Esophagus squamous epithelium (tissue), 5 donors: ENCODE results near the gene CC2D2A. TPM values are rescaled to one million over a fixed set of nuclear protein-coding genes. Genes with fewer than 3 reads are reported as not detected.

Source experiments
- DNase-seq: peaks from one replicate; lab custom pipeline; 2025; lab: John Stamatoyannopoulos, UW
- H3K27ac ChIP-seq, 4 donors: fragments of 200-600 bp; sonication (generic); one replicate each; pipeline ENCODE4 v1.5.1; 2016 to 2019; ENCODE audit warnings: mild to moderate bottlenecking in 1 of 4
- H3K27me3 ChIP-seq, 4 donors: fragments of 200-600 bp; sonication (generic); 1 replicate in 3 of 4; 2 replicates in 1 of 4; pipeline versions ENCODE4 v1.5.1 to v1.6.0; 2017 to 2021; ENCODE audit warnings: antibody characterized with exemption in 1 of 4
- H3K36me3 ChIP-seq, 3 donors: fragments of 200-600 bp; sonication (generic); one replicate each; pipeline ENCODE4 v1.5.1; 2016 to 2019
- H3K4me1 ChIP-seq, 3 donors: fragments of 200-600 bp; sonication (generic); one replicate each; pipeline ENCODE4 v1.5.1; 2017 to 2019
- H3K4me3 ChIP-seq, 4 donors: fragments of 200-600 bp; sonication (generic); 1 replicate in 3 of 4; 2 replicates in 1 of 4; pipeline ENCODE4 v1.5.1; 2016 to 2019; ENCODE audit warnings: mild to moderate bottlenecking in 2 of 4, moderate library complexity in 1 of 4
- H3K9me3 ChIP-seq, 3 donors: fragments of 200-600 bp; sonication (generic); one replicate each; pipeline ENCODE4 v1.5.1; 2016 to 2019
- POLR2A ChIP-seq, 4 donors: fragments of 450-650 bp; IDR thresholded peaks; one replicate each; pipeline ENCODE4 v1.6.1; 2017; ENCODE audit warnings: antibody characterized with exemption in 4 of 4, mild to moderate bottlenecking in 4 of 4, moderate library complexity in 3 of 4
- WGBS, 2 donors: methylation state at CpG; one replicate each; pipeline ENCODE4 v1.1.5; 2018; 5-methylcytosine and 5-hydroxymethylcytosine counted together
- intact Hi-C: fragments of 100-400 bp; cut with DNase I; formaldehyde crosslinking; loops from one replicate; pipeline ENCODE4 v1.15.0; 2022
- total RNA-seq, 4 donors: library from RNA; depleted of rRNA; stranded (reverse); fragments of >200 nt; gene quantifications; one replicate each; pipeline ENCODE4 v1.1.0, GENCODE V29; 2016
- TF ChIP-seq, protein P1 (sequence below), 6 experiments: fragments of 450-650 bp in 4 of 6; fragments of 200-600 bp in 2 of 6; sonication (generic) in 2 of 6; IDR thresholded peaks; one replicate each; pipeline ENCODE4 v1.5.1; 2016 to 2019; ENCODE audit warnings: antibody characterized with exemption in 6 of 6, mild to moderate bottlenecking in 4 of 6, moderate library complexity in 4 of 6
- donor health status: DM: yes; HTN: yes; CAD: no.

CC2D2A gene
- total RNA-seq, 4 donors from 2014 or later: 2.1 to 9.0 (median 6.4) TPM

DNA sequence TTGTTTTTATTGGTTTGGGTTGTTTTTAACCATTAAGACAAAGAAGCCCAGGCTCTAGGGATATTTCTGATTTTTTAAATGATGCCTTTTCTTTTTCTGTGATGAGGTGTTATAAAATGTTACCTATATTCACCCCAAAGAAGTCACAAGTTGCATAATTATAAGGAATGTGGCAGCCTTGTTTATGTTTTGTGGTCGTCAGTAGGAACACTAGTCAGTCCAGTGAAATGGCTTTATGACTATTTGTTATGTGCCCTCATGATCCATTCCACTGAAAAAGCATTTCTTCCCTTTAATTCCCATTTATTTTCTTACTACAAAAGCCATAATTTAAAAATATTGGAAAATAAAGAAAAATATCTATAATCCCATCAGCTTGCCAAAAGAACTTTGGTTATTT lies 34.4 kb downstream of the CC2D2A start:
- H3K27me3 ChIP-seq: no peaks in the 10 kb centered on the region
- DNase-seq: no peak
- TF ChIP-seq POLR2A (IDR thresholded peaks at IDR 0.05): no peak
- intact Hi-C loops: no loop called here
- WGBS, 2 donors: 89 to 94% methylated on average over 1 of the region's 1 CpG
- H3K9me3 ChIP-seq: no peaks in the 10 kb centered on the region
- peaks cover 0 to 40% (median 0%) of the 10 kb centered on the region in 3 donors for H3K36me3 ChIP-seq
- no peaks in the 10 kb centered on the region for H3K4me1 ChIP-seq
- H3K4me3 ChIP-seq: no peak overlapping the region
- no peak overlapping the region for H3K27ac ChIP-seq

DNA sequence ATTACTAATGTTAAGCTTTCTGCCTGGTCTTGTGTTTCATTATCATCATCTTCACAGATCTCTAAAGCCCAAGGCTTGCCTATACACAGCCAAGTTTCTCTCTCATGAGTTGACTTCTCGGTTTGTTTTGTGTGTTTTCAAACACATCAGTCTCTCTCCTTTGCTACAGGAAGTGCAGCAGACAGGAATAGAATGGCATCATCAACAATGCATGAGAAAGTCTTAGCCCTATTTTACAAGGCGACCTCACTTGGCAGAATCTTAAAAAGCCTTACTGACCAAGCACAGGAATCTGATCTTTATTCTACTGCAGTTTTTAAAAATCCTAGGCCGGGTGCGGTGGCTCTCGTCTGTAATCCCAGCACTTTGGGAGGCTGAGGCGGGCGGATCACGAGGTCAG lies 36.8 kb downstream of the CC2D2A start:
- intact Hi-C loops: no loop called here
- no peak for DNase-seq
- Histone ChIP-seq H3K27me3 (no peaks in the 10 kb centered on the region), H3K9me3 (no peaks in the 10 kb centered on the region), H3K4me1 (no peaks in the 10 kb centered on the region), H3K36me3 (peaks cover 0 to 64% (median 0%) of the 10 kb centered on the region in 3 donors), H3K4me3 (no peak overlapping the region), H3K27ac (no peak overlapping the region)
- WGBS, 2 donors: 63 to 82% methylated on average over 2 to 6 of the region's 8 CpGs
- TF ChIP-seq POLR2A (IDR thresholded peaks at IDR 0.05): no peak
- TF ChIP-seq, protein P1, sequence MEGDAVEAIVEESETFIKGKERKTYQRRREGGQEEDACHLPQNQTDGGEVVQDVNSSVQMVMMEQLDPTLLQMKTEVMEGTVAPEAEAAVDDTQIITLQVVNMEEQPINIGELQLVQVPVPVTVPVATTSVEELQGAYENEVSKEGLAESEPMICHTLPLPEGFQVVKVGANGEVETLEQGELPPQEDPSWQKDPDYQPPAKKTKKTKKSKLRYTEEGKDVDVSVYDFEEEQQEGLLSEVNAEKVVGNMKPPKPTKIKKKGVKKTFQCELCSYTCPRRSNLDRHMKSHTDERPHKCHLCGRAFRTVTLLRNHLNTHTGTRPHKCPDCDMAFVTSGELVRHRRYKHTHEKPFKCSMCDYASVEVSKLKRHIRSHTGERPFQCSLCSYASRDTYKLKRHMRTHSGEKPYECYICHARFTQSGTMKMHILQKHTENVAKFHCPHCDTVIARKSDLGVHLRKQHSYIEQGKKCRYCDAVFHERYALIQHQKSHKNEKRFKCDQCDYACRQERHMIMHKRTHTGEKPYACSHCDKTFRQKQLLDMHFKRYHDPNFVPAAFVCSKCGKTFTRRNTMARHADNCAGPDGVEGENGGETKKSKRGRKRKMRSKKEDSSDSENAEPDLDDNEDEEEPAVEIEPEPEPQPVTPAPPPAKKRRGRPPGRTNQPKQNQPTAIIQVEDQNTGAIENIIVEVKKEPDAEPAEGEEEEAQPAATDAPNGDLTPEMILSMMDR (IDR thresholded peaks at IDR 0.05): no peak

DNA sequence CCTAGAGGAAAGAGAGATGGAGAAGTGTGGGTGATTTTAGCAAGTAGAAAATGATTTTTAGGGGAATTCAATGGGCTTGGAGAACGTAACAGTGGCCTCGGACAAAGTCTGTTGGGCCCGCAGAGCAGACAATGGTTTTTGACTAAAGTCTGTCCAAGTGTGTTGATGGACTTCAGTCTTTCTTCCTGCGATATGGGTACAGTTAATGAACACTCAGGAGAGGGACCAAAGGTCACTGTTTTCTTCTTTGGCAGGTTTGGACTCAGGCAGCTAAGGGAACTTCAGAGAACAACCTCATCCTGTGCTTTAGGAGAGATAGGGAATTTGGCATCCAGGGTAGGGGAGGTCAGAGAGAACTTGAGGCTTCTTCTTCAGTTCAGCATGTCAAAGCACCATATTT lies 38.0 kb downstream of the CC2D2A start:
- Histone ChIP-seq H3K27ac (no peak overlapping the region), H3K36me3 (peaks cover 0 to 69% (median 0%) of the 10 kb centered on the region in 3 donors), H3K4me3 (no peak overlapping the region), H3K4me1 (no peaks in the 10 kb centered on the region), H3K27me3 (no peaks in the 10 kb centered on the region), H3K9me3 (no peaks in the 10 kb centered on the region)
- intact Hi-C loops: no loop called here
- 74 to 92% methylated on average over 4 of the region's 4 CpGs for WGBS, 2 donors
- DNase-seq: no peak
- no peak for TF ChIP-seq POLR2A (IDR thresholded peaks at IDR 0.05)
- TF ChIP-seq, protein P1 (IDR thresholded peaks at IDR 0.05): no peak

DNA sequence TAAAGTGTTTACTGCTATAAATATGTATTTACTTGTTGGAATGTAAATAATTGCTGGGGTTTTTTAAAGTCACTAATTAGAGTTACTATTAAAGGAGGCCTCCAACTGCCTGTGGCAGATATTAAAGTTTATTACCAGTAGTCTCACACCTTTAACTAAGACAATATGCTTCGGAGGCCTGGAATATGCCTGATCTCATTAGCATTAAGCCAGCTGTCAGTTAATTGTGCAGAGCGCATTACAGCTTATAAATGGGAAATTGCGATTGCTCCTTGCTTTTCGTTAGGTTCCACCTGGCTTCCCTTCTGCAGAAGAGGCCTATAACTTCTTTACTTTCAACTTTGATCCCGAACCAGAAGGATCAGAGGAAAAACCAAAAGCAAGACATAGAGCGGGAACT lies 41.3 kb downstream of the CC2D2A start:
- H3K27me3 ChIP-seq: no peaks in the 10 kb centered on the region
- no peak for DNase-seq
- no peaks in the 10 kb centered on the region for H3K9me3 ChIP-seq
- no peak overlapping the region for H3K27ac ChIP-seq
- H3K4me1 ChIP-seq: no peaks in the 10 kb centered on the region
- intact Hi-C loops: no loop called here
- H3K36me3 ChIP-seq: peaks cover 0 to 75% (median 0%) of the 10 kb centered on the region in 3 donors
- H3K4me3 ChIP-seq: no peak overlapping the region
- WGBS, 2 donors: 87 to 97% methylated on average over 5 to 6 of the region's 6 CpGs
- no peak for TF ChIP-seq POLR2A (IDR thresholded peaks at IDR 0.05)
- TF ChIP-seq, protein P1 (IDR thresholded peaks at IDR 0.05): no peak

DNA sequence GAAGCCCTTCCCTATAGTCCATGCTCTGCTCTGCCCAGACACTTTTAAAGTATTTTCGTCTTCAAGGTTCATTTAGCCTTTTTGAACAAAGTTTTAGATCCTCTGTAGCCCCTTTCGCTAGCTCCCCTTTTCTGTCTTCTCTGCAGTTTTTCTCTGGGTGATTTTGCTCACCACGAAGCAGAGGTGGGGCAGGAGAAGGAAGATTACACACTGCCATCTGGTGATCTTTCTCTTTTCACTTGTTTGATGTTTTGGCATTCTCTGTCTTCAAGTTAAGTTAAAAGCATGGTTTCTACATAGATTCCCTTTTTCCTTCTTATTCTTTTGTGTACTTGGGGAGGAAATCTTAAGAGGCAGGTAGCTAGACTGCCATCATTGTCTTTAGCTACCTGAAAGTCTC lies 43.9 kb downstream of the CC2D2A start:
- Histone ChIP-seq H3K27ac (no peak overlapping the region), H3K4me1 (no peaks in the 10 kb centered on the region), H3K4me3 (no peak overlapping the region), H3K27me3 (no peaks in the 10 kb centered on the region), H3K9me3 (no peaks in the 10 kb centered on the region), H3K36me3 (peaks cover 0 to 78% (median 5%) of the 10 kb centered on the region in 3 donors)
- no peak for TF ChIP-seq POLR2A (IDR thresholded peaks at IDR 0.05)
- TF ChIP-seq, protein P1 (IDR thresholded peaks at IDR 0.05): no peak
- intact Hi-C loops: no loop called here
- 63 to 79% methylated on average over 3 of the region's 3 CpGs for WGBS, 2 donors
- DNase-seq: no peak

DNA sequence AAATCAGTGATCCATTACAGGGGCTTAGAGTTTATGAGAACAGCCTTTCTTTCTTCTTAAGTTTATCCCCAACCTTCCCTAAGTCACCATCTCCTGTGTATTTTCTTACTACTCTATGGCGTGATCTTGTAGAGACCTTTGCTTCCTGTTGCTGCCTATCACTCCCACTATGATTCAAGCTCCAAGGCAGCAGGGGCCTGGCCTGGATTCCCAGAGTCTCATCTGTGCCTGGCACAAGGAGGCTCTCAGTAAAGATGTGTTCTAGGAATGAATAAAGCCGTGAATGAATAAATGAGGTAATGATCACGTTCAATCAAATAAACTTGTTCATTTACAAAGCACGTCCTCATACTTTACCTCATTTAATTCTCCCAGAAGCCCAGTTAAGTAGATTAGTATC lies 45.4 kb downstream of the CC2D2A start:
- H3K9me3 ChIP-seq: no peaks in the 10 kb centered on the region
- WGBS, 2 donors: 85 to 88% methylated on average over 4 of the region's 4 CpGs
- no peak for TF ChIP-seq POLR2A (IDR thresholded peaks at IDR 0.05)
- TF ChIP-seq, protein P1 (IDR thresholded peaks at IDR 0.05): no peak
- H3K4me1 ChIP-seq: no peaks in the 10 kb centered on the region
- intact Hi-C loops: no loop called here
- H3K27ac ChIP-seq: no peak overlapping the region
- no peak for DNase-seq
- H3K27me3 ChIP-seq: no peaks in the 10 kb centered on the region
- H3K36me3 ChIP-seq: peaks cover 0 to 83% (median 5%) of the 10 kb centered on the region in 3 donors
- H3K4me3 ChIP-seq: no peak overlapping the region
